ENCODE data around the gene LTBP2. TPM values are rescaled to one million over a fixed set of nuclear protein-coding genes. Genes with fewer than 3 reads are reported as not detected.

The LTBP2 gene
- polyA plus RNA-seq, 1 donor from 2014 or later: 0.33 TPM

DNA sequence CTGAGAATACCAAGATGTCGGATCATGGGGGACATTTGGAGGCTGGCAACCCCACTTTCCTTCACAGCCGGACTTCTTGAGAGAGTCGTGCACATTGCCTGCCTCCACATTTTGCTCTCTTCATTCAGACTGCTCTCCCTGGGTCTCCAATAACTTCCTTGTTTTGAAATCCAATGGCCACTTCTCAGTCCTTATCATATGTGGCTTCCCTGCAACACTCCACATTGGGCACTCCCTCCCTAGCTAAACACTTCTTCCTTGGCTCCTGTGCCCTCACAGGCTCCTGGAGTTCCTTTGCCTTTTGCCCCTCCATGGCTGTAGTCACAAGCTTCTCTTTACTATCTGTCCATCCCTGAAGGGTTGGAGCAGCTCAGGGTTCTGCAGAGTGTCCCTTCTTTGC, 149.0 kb downstream of the LTBP2 start:
- no peaks in the 10 kb centered on the region for H3K27me3 ChIP-seq (ENCODE audit: insufficient read depth, low read depth, low read length)
- no peaks in the 10 kb centered on the region for H3F3A ChIP-seq (ENCODE audit: insufficient read depth, low read length, poor library complexity, severe bottlenecking)
- no peaks in the 10 kb centered on the region for H4K20me1 ChIP-seq (ENCODE audit: insufficient read depth)
- TF ChIP-seq SMC3 (conservative IDR thresholded peaks at IDR 0.05; ENCODE audit: poor library complexity) (no peak), MXI1 (conservative IDR thresholded peaks at IDR 0.05; ENCODE audit: poor library complexity, severe bottlenecking) (no peak), CTCF (IDR thresholded peaks at IDR 0.05; ENCODE audit: poor library complexity, severe bottlenecking) (no peak), EZH2 (IDR thresholded peaks at IDR 0.05; ENCODE audit: borderline replicate concordance, insufficient read depth, low read length, poor library complexity, severe bottlenecking) (no peak), TAF1 (IDR thresholded peaks at IDR 0.05; ENCODE audit: low read depth) (no peak), POLR2AphosphoS5 (IDR thresholded peaks at IDR 0.05) (no peak), RAD21 (conservative IDR thresholded peaks at IDR 0.05) (no peak), EP300 (conservative IDR thresholded peaks at IDR 0.05; ENCODE audit: poor library complexity, severe bottlenecking) (no peak)
- TF ChIP-seq, protein P1, sequence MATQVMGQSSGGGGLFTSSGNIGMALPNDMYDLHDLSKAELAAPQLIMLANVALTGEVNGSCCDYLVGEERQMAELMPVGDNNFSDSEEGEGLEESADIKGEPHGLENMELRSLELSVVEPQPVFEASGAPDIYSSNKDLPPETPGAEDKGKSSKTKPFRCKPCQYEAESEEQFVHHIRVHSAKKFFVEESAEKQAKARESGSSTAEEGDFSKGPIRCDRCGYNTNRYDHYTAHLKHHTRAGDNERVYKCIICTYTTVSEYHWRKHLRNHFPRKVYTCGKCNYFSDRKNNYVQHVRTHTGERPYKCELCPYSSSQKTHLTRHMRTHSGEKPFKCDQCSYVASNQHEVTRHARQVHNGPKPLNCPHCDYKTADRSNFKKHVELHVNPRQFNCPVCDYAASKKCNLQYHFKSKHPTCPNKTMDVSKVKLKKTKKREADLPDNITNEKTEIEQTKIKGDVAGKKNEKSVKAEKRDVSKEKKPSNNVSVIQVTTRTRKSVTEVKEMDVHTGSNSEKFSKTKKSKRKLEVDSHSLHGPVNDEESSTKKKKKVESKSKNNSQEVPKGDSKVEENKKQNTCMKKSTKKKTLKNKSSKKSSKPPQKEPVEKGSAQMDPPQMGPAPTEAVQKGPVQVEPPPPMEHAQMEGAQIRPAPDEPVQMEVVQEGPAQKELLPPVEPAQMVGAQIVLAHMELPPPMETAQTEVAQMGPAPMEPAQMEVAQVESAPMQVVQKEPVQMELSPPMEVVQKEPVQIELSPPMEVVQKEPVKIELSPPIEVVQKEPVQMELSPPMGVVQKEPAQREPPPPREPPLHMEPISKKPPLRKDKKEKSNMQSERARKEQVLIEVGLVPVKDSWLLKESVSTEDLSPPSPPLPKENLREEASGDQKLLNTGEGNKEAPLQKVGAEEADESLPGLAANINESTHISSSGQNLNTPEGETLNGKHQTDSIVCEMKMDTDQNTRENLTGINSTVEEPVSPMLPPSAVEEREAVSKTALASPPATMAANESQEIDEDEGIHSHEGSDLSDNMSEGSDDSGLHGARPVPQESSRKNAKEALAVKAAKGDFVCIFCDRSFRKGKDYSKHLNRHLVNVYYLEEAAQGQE (IDR thresholded peaks at IDR 0.05; ENCODE audit: borderline replicate concordance): no peak
- H3K36me3 ChIP-seq (ENCODE audit: insufficient read depth, low read length): no peaks in the 10 kb centered on the region
- H3K4me3 ChIP-seq (ENCODE audit: low read length): no peak overlapping the region
- H3K9me3 ChIP-seq (ENCODE audit: low read length): no peaks in the 10 kb centered on the region
- H3K27ac ChIP-seq (ENCODE audit: low read length): no peak overlapping the region
- no peak overlapping the region for H3K4me2 ChIP-seq (ENCODE audit: low read length)
- no peak overlapping the region for H3K9ac ChIP-seq (ENCODE audit: low read length)
- H3K79me2 ChIP-seq (replicated peaks; ENCODE audit: insufficient read depth, low read length): no peaks in the 10 kb centered on the region
- no peak overlapping the region for H2AFZ ChIP-seq (ENCODE audit: low read depth, low read length)
- no peaks in the 10 kb centered on the region for H3K9me2 ChIP-seq (ENCODE audit: insufficient read depth, low read length)

GRCh38 chr14:74459976-74460375, 152.1 kb downstream of the LTBP2 start:
- H3K9ac ChIP-seq (ENCODE audit: low read length): no peak overlapping the region
- H3K4me3 ChIP-seq (ENCODE audit: low read length): no peak overlapping the region
- no peaks in the 10 kb centered on the region for H3K79me2 ChIP-seq (replicated peaks; ENCODE audit: insufficient read depth, low read length)
- TF ChIP-seq, protein P1 (IDR thresholded peaks at IDR 0.05; ENCODE audit: borderline replicate concordance): no peak
- no peak for TF ChIP-seq EZH2 (IDR thresholded peaks at IDR 0.05; ENCODE audit: borderline replicate concordance, insufficient read depth, low read length, poor library complexity, severe bottlenecking)
- no peaks in the 10 kb centered on the region for H3K36me3 ChIP-seq (ENCODE audit: insufficient read depth, low read length)
- no peaks in the 10 kb centered on the region for H3F3A ChIP-seq (ENCODE audit: insufficient read depth, low read length, poor library complexity, severe bottlenecking)
- H3K27me3 ChIP-seq (ENCODE audit: insufficient read depth, low read depth, low read length): no peaks in the 10 kb centered on the region
- no peak overlapping the region for H2AFZ ChIP-seq (ENCODE audit: low read depth, low read length)
- no peaks in the 10 kb centered on the region for H3K9me2 ChIP-seq (ENCODE audit: insufficient read depth, low read length)
- H3K4me2 ChIP-seq (ENCODE audit: low read length): no peak overlapping the region
- no peaks in the 10 kb centered on the region for H3K9me3 ChIP-seq (ENCODE audit: low read length)
- H4K20me1 ChIP-seq (ENCODE audit: insufficient read depth): no peaks in the 10 kb centered on the region
- H3K27ac ChIP-seq (ENCODE audit: low read length): no peak overlapping the region

All from neural cell (in vitro differentiated cells).